ENCODE measurements around the gene GLI2. TPM values are rescaled to one million over a fixed set of nuclear protein-coding genes. Genes with fewer than 3 reads are reported as not detected.

GLI2 gene
- total RNA-seq, 1 experiment from 2014 or later, result not detected

DNA sequence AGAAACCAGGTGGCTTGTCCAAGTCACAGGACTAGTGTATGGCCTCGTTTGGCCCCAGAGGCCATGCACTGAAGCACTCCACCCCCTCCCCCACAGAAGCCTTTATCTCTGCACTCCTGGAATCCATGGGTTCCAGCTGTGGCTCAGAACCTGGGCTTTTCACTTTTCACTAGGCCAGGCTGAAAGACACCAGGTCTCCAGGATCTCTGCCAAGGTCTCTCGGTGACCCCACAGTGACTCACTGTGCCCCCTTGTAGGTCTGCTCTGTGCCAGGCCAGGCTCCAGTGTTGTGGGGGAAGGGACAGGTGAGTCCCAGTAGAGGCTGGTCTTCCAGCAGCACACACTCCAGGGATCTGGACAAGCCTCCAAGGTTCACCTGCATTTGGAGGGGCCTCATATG lies 31.0 kb upstream of the GLI2 start:
- Histone ChIP-seq H3K36me3 (ENCODE audit: insufficient read depth, low read length) (no peaks in the 10 kb centered on the region), H3K27ac (ENCODE audit: low read length) (no peak overlapping the region), H3K4me2 (ENCODE audit: low read depth, low read length, poor library complexity, severe bottlenecking) (no peak overlapping the region), H3K9ac (ENCODE audit: low read length) (no peak overlapping the region), H3K9me2 (replicated peaks; ENCODE audit: insufficient read depth, low read length) (no peaks in the 10 kb centered on the region), H2AFZ (ENCODE audit: low read length) (no peak overlapping the region), H3K4me3 (ENCODE audit: low read length) (no peak overlapping the region), H3K9me3 (ENCODE audit: low read length) (no peaks in the 10 kb centered on the region), H3K27me3 (ENCODE audit: low read length) (no peaks in the 10 kb centered on the region), H3K79me2 (ENCODE audit: low read length) (no peaks in the 10 kb centered on the region), H4K20me1 (ENCODE audit: insufficient read depth, low read depth, low read length) (no peaks in the 10 kb centered on the region), H3K4me1 (ENCODE audit: low read length) (no peaks in the 10 kb centered on the region)
- DNase-seq, result no peak

DNA sequence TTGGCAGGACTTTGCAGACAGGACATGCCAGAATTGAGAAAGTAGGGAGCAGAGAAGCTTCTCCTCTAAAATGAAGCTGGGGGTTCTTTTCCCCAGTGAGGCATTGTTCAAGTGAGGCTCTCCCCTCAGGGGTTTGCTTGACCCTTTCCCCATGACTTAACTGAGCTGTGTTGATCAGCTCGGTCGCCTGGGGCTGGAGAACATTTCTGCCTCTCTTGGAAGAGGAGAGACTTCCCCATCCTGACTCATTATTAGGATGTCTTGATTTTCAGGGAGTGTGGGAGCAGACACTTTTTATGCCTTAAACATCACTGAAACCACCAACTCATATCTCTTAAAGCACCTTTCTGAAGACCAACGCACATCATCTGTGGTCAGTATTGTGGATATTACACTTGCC lies 27.9 kb upstream of the GLI2 start:
- Histone ChIP-seq H3K4me2 (ENCODE audit: low read depth, low read length, poor library complexity, severe bottlenecking) (no peak overlapping the region), H3K4me1 (ENCODE audit: low read length) (no peaks in the 10 kb centered on the region), H3K9me3 (ENCODE audit: low read length) (no peaks in the 10 kb centered on the region), H3K9ac (ENCODE audit: low read length) (no peak overlapping the region), H3K36me3 (ENCODE audit: insufficient read depth, low read length) (no peaks in the 10 kb centered on the region), H4K20me1 (ENCODE audit: insufficient read depth, low read depth, low read length) (no peaks in the 10 kb centered on the region), H3K27me3 (ENCODE audit: low read length) (no peaks in the 10 kb centered on the region), H3K9me2 (replicated peaks; ENCODE audit: insufficient read depth, low read length) (no peaks in the 10 kb centered on the region), H3K79me2 (ENCODE audit: low read length) (no peaks in the 10 kb centered on the region), H3K4me3 (ENCODE audit: low read length) (no peak overlapping the region), H3K27ac (ENCODE audit: low read length) (no peak overlapping the region), H2AFZ (ENCODE audit: low read length) (no peak overlapping the region)
- no peak for DNase-seq

DNA sequence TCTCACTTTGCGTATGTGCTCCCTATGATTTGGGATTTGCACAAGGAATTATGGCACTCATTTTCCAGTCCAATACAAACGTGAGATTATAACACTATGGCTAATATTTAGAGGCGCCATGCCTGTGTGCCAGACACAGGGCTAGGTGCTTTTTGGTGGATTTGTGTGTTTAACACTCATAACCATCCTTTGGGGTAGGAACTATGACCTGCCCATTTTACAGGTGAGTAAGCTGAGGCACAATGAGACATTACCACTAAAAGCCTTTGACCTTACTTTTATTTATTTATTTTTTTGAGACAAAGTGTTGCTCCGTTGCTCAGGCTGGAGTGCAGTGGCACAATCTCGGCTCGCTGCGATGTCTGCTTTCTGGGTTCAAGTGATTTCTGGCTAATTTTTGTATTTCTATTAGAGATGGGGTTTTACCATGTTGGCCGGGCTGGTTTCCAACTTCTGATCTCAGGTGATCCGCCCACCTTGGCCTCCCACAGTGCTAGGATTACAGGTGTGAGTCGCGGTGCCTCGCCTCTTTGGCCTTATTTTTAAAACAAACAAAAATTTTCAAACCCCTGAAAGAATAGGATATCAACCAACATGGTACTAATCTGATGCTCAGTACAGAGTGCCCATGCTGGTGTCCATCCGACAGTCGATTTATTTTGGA lies 26.6 kb upstream of the GLI2 start:
- Histone ChIP-seq H3K4me1 (ENCODE audit: low read length) (no peaks in the 10 kb centered on the region), H3K27ac (ENCODE audit: low read length) (no peak overlapping the region), H3K36me3 (ENCODE audit: insufficient read depth, low read length) (no peaks in the 10 kb centered on the region), H3K9ac (ENCODE audit: low read length) (no peak overlapping the region), H3K9me2 (replicated peaks; ENCODE audit: insufficient read depth, low read length) (no peaks in the 10 kb centered on the region), H3K4me3 (ENCODE audit: low read length) (no peak overlapping the region), H2AFZ (ENCODE audit: low read length) (no peak overlapping the region), H4K20me1 (ENCODE audit: insufficient read depth, low read depth, low read length) (no peaks in the 10 kb centered on the region), H3K4me2 (ENCODE audit: low read depth, low read length, poor library complexity, severe bottlenecking) (no peak overlapping the region), H3K9me3 (ENCODE audit: low read length) (no peaks in the 10 kb centered on the region), H3K79me2 (ENCODE audit: low read length) (no peaks in the 10 kb centered on the region), H3K27me3 (ENCODE audit: low read length) (no peaks in the 10 kb centered on the region)
- no peak for DNase-seq

DNA sequence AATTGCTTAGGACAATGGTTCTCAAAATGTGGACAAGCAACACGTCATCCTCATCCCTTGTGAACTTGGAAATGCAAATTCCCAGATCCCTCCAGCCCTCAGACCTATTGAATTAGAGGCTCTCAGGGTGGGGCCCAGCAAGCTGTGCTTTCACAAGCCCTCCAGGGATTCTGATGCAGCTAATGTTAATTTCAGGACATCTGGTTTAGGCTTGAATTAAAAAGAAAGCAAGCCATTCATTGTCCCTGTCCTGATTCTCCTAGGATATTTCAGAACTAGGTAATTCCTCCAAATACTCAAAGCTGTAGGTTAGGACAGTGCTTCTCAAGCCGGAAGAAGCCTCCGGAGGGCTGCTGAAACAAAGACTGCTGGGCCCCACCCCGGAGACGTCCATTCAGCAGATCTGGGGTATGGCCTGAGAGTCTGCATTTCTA lies 26.0 kb upstream of the GLI2 start:
- Histone ChIP-seq H3K4me1 (ENCODE audit: low read length) (no peaks in the 10 kb centered on the region), H3K4me3 (ENCODE audit: low read length) (no peak overlapping the region), H3K9ac (ENCODE audit: low read length) (no peak overlapping the region), H3K27ac (ENCODE audit: low read length) (no peak overlapping the region), H3K9me3 (ENCODE audit: low read length) (no peaks in the 10 kb centered on the region), H2AFZ (ENCODE audit: low read length) (no peak overlapping the region), H3K27me3 (ENCODE audit: low read length) (no peaks in the 10 kb centered on the region), H3K36me3 (ENCODE audit: insufficient read depth, low read length) (no peaks in the 10 kb centered on the region), H4K20me1 (ENCODE audit: insufficient read depth, low read depth, low read length) (no peaks in the 10 kb centered on the region), H3K79me2 (ENCODE audit: low read length) (no peaks in the 10 kb centered on the region), H3K9me2 (replicated peaks; ENCODE audit: insufficient read depth, low read length) (no peaks in the 10 kb centered on the region), H3K4me2 (ENCODE audit: low read depth, low read length, poor library complexity, severe bottlenecking) (no peak overlapping the region)
- DNase-seq, result no peak

DNA sequence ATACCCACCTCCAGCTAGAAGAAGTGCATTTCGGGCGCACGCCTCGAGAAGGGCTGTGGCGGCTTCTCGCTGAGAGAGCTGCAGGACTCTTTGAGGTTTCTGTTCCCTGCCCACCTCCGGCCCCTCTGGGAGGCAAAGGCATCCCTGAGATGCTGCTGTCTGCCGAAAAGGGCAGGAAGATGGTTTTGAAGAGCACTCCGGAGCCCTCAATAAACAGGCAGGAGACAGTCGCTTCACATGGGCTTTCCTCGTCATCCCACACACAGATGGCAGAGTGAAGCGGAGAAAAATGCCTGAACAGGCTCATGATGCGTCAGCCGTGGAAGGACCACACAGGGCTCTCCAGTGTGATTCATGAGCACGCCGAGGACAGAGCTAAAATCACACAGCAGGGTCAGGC lies 25.4 kb upstream of the GLI2 start:
- no peaks in the 10 kb centered on the region for H3K9me3 ChIP-seq (ENCODE audit: low read length)
- H2AFZ ChIP-seq (ENCODE audit: low read length), result no peak overlapping the region
- H3K9me2 ChIP-seq (replicated peaks; ENCODE audit: insufficient read depth, low read length), result no peaks in the 10 kb centered on the region
- no peaks in the 10 kb centered on the region for H3K4me1 ChIP-seq (ENCODE audit: low read length)
- no peak overlapping the region for H3K4me3 ChIP-seq (ENCODE audit: low read length)
- H3K4me2 ChIP-seq (ENCODE audit: low read depth, low read length, poor library complexity, severe bottlenecking), result no peak overlapping the region
- no peak for DNase-seq
- H3K79me2 ChIP-seq (ENCODE audit: low read length), result no peaks in the 10 kb centered on the region
- H3K27me3 ChIP-seq (ENCODE audit: low read length), result no peaks in the 10 kb centered on the region
- H4K20me1 ChIP-seq (ENCODE audit: insufficient read depth, low read depth, low read length), result no peaks in the 10 kb centered on the region
- H3K9ac ChIP-seq (ENCODE audit: low read length), result no peak overlapping the region
- H3K36me3 ChIP-seq (ENCODE audit: insufficient read depth, low read length), result no peaks in the 10 kb centered on the region
- no peak overlapping the region for H3K27ac ChIP-seq (ENCODE audit: low read length)

DNA sequence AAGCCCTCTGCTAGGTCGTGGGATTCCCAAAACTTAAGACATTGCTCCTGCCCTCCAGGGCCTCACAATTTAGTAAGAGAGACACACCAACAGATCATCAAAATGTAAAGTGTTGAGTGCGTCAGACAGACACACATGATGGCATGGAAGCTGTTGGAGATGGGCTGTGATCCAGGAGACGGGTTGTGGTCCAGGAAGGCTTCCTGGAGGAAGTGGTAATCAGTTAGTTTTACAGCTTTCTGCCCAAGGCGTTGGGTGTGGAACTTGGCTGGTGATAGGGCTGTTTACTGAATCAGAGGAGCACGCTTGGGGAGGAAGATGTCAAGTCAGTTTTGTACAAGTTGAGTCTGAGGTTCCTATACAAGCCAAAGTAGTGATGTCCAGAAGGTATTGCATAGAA lies 24.0 kb upstream of the GLI2 start:
- Histone ChIP-seq H2AFZ (ENCODE audit: low read length) (no peak overlapping the region), H3K4me3 (ENCODE audit: low read length) (no peak overlapping the region), H3K4me1 (ENCODE audit: low read length) (no peaks in the 10 kb centered on the region), H3K4me2 (ENCODE audit: low read depth, low read length, poor library complexity, severe bottlenecking) (no peak overlapping the region), H4K20me1 (ENCODE audit: insufficient read depth, low read depth, low read length) (no peaks in the 10 kb centered on the region), H3K36me3 (ENCODE audit: insufficient read depth, low read length) (no peaks in the 10 kb centered on the region), H3K27me3 (ENCODE audit: low read length) (no peaks in the 10 kb centered on the region), H3K9me2 (replicated peaks; ENCODE audit: insufficient read depth, low read length) (no peaks in the 10 kb centered on the region), H3K27ac (ENCODE audit: low read length) (no peak overlapping the region), H3K9ac (ENCODE audit: low read length) (no peak overlapping the region), H3K9me3 (ENCODE audit: low read length) (no peaks in the 10 kb centered on the region), H3K79me2 (ENCODE audit: low read length) (no peaks in the 10 kb centered on the region)
- DNase-seq, result no peak

DNA sequence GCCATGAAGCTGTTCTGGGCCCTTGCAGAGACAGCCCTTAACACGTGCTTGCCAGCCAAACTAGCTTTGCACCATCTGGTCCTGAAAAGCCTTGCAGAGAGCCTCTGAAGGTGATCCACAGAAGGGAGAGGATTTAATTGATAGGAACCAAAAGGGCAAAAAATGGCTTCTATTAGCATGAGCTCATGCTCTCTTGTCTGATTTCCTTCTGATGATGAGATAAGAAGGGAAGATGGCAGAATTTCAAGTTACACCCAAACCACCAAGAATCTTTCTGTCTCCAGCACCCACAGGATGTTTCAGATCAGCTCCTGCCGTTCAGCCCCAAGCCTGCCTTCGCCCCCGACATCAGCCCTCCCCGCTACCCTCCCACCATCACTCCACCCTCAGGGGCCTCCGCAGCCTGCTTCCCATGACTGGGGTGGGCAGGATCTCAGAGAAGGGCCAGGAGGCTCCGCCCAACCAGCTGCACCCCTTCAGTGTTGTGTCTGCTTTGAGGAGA lies 23.4 kb upstream of the GLI2 start:
- Histone ChIP-seq H3K9me2 (replicated peaks; ENCODE audit: insufficient read depth, low read length) (no peaks in the 10 kb centered on the region), H3K4me2 (ENCODE audit: low read depth, low read length, poor library complexity, severe bottlenecking) (no peak overlapping the region), H3K4me1 (ENCODE audit: low read length) (no peaks in the 10 kb centered on the region), H3K36me3 (ENCODE audit: insufficient read depth, low read length) (no peaks in the 10 kb centered on the region), H4K20me1 (ENCODE audit: insufficient read depth, low read depth, low read length) (no peaks in the 10 kb centered on the region), H3K4me3 (ENCODE audit: low read length) (no peak overlapping the region), H3K27me3 (ENCODE audit: low read length) (no peaks in the 10 kb centered on the region), H3K9ac (ENCODE audit: low read length) (no peak overlapping the region), H3K9me3 (ENCODE audit: low read length) (no peaks in the 10 kb centered on the region), H2AFZ (ENCODE audit: low read length) (no peak overlapping the region), H3K79me2 (ENCODE audit: low read length) (no peaks in the 10 kb centered on the region), H3K27ac (ENCODE audit: low read length) (no peak overlapping the region)
- no peak for DNase-seq

DNA sequence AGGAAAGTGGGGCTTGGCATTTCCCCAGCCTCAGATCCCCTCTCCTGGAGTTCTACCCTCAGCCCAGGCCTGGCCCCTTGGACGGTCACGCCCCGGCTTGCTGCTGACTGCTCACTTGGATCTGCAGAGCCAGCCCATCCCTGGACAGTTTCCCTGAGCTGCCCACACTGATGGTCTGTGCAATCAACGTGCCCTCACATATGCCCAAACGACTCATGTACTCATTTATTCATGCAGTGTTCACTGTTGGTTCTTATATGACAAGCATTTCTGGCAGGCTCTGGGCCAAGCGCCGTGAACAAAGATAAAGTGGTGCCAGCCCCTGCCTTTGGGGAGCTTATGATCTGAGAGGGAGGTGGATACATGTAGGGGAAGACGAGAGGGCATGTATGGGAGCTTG lies 20.3 kb upstream of the GLI2 start:
- no peak overlapping the region for H3K27ac ChIP-seq (ENCODE audit: low read length)
- no peaks in the 10 kb centered on the region for H3K27me3 ChIP-seq (ENCODE audit: low read length)
- no peaks in the 10 kb centered on the region for H3K9me2 ChIP-seq (replicated peaks; ENCODE audit: insufficient read depth, low read length)
- no peaks in the 10 kb centered on the region for H4K20me1 ChIP-seq (ENCODE audit: insufficient read depth, low read depth, low read length)
- H3K9me3 ChIP-seq (ENCODE audit: low read length), result no peaks in the 10 kb centered on the region
- no peaks in the 10 kb centered on the region for H3K4me1 ChIP-seq (ENCODE audit: low read length)
- no peak for DNase-seq
- H3K36me3 ChIP-seq (ENCODE audit: insufficient read depth, low read length), result no peaks in the 10 kb centered on the region
- no peaks in the 10 kb centered on the region for H3K79me2 ChIP-seq (ENCODE audit: low read length)
- no peak overlapping the region for H3K4me2 ChIP-seq (ENCODE audit: low read depth, low read length, poor library complexity, severe bottlenecking)
- H3K4me3 ChIP-seq (ENCODE audit: low read length), result no peak overlapping the region
- H3K9ac ChIP-seq (ENCODE audit: low read length), result no peak overlapping the region
- no peak overlapping the region for H2AFZ ChIP-seq (ENCODE audit: low read length)
